Fibroblast of skin of scalp (primary cell): ENCODE measurements around the gene MAPK12.

Source experiments
- DNase-seq: peaks from one replicate; pipeline ENCODE4 v3.0.0-alpha.2; 2013

Gene MAPK12

GRCh38 chr22:50232481-50233151, 28.9 kb downstream of the MAPK12 start:
- DNase-seq, result no peak

- DNase-seq, result no peak
Measured at GRCh38 chr22:50229370-50229769, 32.1 kb downstream of the MAPK12 start.

GRCh38 chr22:50228366-50228765, 33.1 kb downstream of the MAPK12 start:
- no peak for DNase-seq

GRCh38 chr22:50227579-50228215, 33.8 kb downstream of the MAPK12 start:
- DNase-seq, result no peak

- no peak for DNase-seq
Measured at GRCh38 chr22:50226875-50227165, 34.7 kb downstream of the MAPK12 start.

GRCh38 chr22:50226063-50226874, 35.2 kb downstream of the MAPK12 start:
- no peak for DNase-seq

- no peak for DNase-seq
Measured at GRCh38 chr22:50225200-50225969, 36.1 kb downstream of the MAPK12 start.

- no peak for DNase-seq
Measured at GRCh38 chr22:50224071-50224470, 37.4 kb downstream of the MAPK12 start.

GRCh38 chr22:50222508-50222907, 39.0 kb downstream of the MAPK12 start:
- DNase-seq, result no peak

GRCh38 chr22:50221410-50222300, 39.8 kb downstream of the MAPK12 start:
- DNase-seq, result no peak

- no peak for DNase-seq
Measured at GRCh38 chr22:50220603-50221409, 40.7 kb downstream of the MAPK12 start.

- DNase-seq, result no peak
Measured at GRCh38 chr22:50219800-50220602, 41.5 kb downstream of the MAPK12 start.

- peak; percentile 86 for DNase-seq
Measured at GRCh38 chr22:50218996-50219727, 42.3 kb downstream of the MAPK12 start.

GRCh38 chr22:50218153-50218995, 43.1 kb downstream of the MAPK12 start:
- no peak for DNase-seq

GRCh38 chr22:50217543-50218152, 43.8 kb downstream of the MAPK12 start:
- DNase-seq, result no peak

- no peak for DNase-seq
Measured at GRCh38 chr22:50216684-50217520, 44.6 kb downstream of the MAPK12 start.

GRCh38 chr22:50216055-50216683, 45.3 kb downstream of the MAPK12 start:
- DNase-seq, result no peak
